ENCODE data around the gene PTPN4.

Gene PTPN4

DNA sequence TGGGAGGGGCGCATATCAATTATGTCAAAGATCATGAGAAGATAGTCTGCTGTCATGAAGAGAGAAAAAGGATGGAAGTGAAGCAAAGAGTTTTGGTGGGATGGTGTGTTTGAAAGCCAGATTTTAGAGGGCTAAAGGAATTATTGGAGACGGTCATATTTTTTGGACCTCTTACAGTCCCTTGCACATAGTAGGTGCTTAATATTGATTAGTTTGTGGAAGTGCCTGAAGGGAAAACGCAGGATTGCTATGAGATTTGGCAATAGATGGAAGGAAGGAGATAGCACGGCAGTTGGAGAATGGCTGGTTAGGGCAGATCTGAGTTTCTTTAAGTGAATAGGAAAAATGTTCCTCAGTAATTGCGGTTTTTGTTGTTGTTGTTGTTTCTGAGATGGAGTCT is 269.1 kb downstream of the PTPN4 start:
- no peak for DNase-seq

DNA sequence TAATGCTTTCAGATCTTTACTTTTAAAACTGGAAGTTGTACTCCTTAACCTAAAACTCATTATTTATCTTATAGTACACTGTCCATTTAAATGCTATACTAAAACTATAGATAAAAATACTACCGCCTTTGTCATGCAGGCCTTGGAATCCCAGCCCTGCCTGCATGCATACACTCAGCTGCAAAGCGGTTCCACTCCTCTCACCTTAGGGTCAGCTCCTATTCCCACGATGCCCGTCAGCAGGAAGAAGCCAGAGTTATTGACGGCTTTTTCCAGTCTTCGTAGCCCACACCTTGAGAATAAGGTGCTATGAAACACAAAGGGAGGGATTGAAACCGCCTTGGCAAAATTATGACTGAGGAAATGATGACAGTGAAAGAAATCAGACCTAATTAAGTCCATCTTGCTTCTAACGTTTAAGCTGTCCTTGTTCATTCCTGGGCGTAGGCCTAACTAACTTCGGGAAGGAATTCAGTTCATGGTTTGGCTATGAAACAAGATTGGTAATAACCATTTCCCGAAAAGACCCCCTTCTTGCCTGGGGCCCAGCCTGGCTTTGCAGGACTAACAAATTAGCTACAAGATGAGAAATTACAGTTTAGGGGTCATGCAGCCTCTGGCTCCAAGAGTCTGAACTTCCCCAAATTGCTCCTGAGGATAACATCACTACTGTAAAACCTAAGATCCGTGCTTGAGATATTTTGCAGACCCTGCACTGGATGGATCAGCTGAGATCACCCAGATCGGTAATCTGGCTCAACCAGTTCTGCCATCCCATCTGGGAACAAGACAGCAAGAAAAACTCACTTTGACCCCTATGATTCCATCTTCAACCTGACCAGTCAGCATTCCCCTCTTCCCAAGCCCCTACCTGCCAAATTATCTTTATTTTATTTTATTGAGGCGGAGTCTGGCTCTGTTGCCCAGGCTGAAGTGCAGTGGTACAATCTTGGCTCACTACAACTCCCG is 270.2 kb downstream of the PTPN4 start:
- DNase-seq = no peak

DNA sequence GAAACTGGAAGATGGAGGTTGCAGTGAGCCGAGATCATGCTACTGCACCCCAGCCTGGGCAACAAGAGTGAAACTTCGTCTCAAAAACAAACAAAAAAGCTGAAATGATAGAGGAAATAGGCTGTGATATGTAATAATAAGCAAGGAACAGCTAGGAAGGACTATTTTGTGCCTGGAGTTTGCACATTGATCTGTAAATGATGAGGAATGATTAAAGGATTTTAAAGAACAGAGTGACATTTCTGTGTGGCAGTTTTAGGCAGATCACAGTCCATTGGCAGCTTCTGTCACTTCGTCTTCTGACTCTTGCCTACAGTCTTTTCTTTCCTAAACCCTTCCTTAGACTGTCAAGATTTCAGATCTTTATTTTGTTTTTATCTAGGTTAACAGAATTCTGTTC is 272.6 kb downstream of the PTPN4 start:
- no peak for DNase-seq
